ENCODE data around the gene EGR4.

The EGR4 gene

DNA sequence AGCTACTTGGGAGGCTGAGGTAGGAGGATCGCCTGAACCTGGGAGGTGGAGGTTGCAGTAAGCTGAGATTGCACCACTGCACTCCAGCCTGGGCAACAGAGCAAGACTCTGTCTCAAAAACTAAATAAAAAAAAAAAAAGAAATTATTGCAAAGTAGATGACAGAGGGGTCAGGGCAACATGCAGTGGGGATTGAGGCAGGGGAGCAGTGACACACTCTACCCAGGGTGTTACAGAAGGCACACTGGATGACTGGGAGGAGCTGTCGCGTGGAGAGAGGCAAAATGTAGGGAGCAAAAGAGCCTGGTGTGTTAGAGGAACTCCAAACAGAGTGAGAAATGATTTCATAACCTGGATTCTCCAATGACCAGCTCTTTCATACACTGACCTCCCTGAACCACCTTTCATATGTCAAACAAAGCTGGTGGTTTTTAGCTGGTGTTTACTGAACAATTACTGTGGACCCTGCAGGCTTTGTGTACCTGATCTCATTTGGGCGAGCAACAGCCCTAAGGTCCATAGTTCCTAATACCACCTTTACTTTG is 31.2 kb downstream of the EGR4 start:
- no peak overlapping the region for H3K27ac ChIP-seq
- TF ChIP-seq, protein P1, sequence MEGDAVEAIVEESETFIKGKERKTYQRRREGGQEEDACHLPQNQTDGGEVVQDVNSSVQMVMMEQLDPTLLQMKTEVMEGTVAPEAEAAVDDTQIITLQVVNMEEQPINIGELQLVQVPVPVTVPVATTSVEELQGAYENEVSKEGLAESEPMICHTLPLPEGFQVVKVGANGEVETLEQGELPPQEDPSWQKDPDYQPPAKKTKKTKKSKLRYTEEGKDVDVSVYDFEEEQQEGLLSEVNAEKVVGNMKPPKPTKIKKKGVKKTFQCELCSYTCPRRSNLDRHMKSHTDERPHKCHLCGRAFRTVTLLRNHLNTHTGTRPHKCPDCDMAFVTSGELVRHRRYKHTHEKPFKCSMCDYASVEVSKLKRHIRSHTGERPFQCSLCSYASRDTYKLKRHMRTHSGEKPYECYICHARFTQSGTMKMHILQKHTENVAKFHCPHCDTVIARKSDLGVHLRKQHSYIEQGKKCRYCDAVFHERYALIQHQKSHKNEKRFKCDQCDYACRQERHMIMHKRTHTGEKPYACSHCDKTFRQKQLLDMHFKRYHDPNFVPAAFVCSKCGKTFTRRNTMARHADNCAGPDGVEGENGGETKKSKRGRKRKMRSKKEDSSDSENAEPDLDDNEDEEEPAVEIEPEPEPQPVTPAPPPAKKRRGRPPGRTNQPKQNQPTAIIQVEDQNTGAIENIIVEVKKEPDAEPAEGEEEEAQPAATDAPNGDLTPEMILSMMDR (conservative IDR thresholded peaks at IDR 0.05): no peak

GRCh38 chr2:73260338-73260984 is 32.9 kb downstream of the EGR4 start:
- TF ChIP-seq, protein P1 (conservative IDR thresholded peaks at IDR 0.05): peak; percentile 67
- no peak overlapping the region for H3K27ac ChIP-seq

- H3K27ac ChIP-seq: no peak overlapping the region
- TF ChIP-seq, protein P1 (conservative IDR thresholded peaks at IDR 0.05): no peak
Measured at GRCh38 chr2:73259704-73260337, 33.5 kb downstream of the EGR4 start.

DNA sequence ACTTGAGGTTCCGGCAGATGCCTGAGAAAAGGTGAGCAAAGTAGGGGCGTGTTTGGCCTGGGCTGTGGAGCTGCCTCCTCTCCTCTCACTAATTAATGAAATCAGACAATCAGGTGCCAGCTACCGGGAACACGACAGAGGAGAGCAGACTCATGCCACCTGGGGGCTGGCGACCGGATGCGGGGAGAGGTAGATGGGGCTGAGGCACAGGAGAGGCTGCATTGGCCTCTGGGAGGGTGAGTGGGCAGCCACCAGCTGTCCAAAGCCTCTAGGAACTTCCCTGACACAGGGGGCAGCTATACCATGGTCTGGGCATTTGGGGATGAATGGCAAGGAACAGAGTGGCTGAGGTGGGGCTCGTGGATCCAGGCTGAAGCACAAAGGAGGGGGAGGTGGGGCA is 34.1 kb downstream of the EGR4 start:
- H3K27ac ChIP-seq: no peak overlapping the region
- TF ChIP-seq, protein P1 (conservative IDR thresholded peaks at IDR 0.05): no peak

- TF ChIP-seq, protein P1 (conservative IDR thresholded peaks at IDR 0.05): no peak
- no peak overlapping the region for H3K27ac ChIP-seq
Measured at GRCh38 chr2:73258913-73259215, 34.5 kb downstream of the EGR4 start.

DNA sequence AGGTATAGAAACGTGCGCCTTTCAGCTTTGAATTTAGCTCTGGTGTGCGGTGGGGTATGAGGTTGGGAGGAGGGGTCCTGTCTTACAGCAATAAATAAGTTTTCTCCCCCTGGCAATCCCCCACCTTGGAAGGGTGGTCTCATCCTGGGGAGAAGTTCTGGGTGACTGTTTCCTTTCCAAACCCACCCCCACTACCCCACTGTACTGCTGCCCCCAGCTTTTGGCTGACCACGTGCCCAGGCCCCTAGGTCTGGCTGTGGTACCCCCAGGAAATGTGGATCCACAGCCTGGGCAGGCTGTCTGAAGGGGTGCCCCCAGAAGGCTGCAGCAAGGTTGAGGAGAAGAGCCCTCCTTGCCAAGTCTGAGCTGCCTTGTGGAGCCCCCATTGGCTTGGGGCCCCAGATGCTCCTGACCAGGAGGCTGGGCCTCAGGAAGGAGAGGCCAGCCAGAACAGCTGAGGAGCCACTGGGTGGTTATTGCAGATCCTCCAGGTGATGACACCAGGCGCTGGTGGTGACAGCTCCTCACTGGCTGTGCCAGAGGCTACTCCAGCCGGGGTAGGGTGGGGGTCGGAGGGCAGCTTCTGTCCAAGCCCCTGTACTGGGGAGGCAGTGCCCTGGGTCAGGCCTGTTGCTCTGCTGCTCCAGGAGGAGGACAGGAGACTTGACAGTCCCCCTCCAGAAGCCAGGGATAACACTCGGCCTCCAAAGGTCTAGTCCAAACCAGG is 35.0 kb downstream of the EGR4 start:
- no peak overlapping the region for H3K27ac ChIP-seq

More for the DNA sequence above, 35.0 kb downstream of the EGR4 start:
- TF ChIP-seq, protein P1 (conservative IDR thresholded peaks at IDR 0.05): no peak

Data from VCaP (cell line).